SKM-1 (cell line): ENCODE data around the gene GYPC.
"Not testable (repeated sequence)": the region's sequence is repeated elsewhere in the genome, so short reads cannot be mapped to it uniquely, and the experiment has no call there.

Experiments
- DNase-seq: peaks from one replicate; lab custom pipeline; 2025; ENCODE audit not compliant: unreplicated experiment; lab: John Stamatoyannopoulos, UW

The GYPC gene, protein sequence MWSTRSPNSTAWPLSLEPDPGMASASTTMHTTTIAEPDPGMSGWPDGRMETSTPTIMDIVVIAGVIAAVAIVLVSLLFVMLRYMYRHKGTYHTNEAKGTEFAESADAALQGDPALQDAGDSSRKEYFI

DNA sequence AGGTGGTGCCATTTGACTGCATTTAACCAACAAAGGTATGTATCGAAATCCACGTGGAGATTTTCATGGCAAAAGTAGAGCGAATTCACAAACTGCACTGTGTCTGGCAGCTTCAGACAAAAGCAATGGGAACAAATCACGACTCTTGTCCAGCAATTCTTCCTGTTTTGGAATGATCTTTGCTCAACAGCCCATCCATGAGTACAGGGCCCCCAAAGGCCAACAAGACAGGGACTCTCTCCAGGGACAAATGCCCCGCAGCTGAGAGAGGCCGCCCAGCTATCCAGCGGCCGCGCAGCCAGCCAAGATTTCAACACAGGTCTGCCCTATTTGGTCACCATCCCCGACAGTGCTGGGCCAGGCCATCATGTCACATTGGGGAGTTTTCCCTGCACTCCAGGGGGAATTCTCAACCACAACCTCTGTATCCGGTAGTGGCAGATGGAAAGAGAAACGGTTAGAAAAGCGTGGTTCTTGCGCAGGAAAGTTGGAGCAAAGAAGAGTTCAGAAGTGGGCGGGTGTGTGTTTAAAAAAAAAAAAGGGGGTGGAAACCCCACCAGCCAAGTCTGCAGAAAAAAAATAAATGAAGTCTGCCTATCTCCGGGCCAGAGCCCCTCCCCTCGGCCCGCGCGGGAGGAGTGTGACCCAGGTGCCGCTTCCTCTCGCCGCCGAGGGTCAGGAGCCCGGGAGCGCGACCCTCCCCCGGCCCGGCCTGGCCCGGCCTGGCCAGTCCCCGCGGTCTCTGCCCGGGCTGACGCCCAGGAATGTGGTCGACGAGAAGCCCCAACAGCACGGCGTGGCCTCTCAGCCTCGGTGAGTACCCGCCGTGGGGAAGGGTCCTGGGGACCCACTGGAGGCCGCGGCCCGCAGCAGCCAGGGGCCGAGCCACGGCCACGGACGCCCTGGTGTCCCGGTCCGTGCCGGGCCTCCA, at the start of gene GYPC:
Gene GYPC (plus strand): TSS at position 659 of the 931 bp plus-strand sequence. CDS start 106 bp downstream, at position 765.
- no peak for DNase-seq

DNA sequence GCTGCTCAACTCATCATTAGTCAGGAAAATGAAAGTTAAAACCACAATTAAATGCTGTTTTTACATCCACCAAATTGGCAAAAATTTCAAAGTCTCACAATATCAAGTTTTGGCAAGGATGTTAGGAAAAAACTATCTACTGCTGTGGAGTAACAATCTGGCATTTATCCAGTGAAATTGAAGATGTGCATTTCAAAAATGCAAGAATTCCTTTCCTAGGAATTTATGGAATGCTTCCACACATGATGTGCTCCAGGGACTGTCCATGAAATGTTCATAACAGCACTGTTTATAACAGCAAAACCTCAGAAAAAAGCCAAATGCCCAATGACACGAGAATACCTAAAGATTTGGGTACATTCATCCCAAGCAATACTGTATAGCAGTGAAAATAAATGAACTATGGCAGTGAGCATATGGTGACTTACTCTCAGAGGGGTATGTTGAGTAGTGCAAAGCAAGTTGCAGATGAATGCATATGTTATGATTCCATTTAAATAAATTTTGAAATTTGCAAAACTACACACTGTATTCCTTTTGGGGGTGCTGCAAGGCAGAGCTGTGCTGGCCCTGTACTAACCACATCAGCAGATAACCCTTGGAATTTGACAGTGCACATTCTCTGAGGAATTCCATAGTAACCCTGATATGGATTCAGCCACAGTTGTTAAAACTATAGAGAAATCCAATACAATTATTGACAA, 41.3 kb upstream of the GYPC start:
- DNase-seq = no peak

- DNase-seq = no peak
Observed at GRCh38 chr2:126616606-126617069, 39.3 kb upstream of the GYPC start.

DNA sequence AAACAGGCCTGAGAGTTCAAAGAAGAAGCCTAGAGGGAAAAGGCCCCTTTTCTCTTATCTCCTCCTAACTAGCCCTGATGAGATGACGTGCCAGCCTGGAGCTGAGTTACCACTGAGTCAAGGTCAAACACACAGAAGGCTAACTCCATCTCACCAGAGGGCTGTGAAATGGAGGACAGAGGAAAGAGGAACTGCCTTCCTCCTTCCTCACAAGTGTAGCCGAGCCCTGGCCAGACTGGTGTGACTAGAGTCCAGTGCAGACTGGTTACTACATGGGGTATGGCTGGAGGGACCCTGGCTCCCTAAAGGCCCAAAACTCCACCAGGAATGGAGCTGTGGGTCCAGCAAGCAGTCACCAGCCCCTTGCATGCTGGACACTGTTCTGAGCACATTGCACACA, 35.7 kb upstream of the GYPC start:
- DNase-seq = no peak

- no peak for DNase-seq
Observed at GRCh38 chr2:126623000-126623399, 33.0 kb upstream of the GYPC start.

- DNase-seq = no peak
Observed at GRCh38 chr2:126627643-126628042, 28.3 kb upstream of the GYPC start.

GRCh38 chr2:126634273-126634861, 21.6 kb upstream of the GYPC start:
- no peak for DNase-seq

GRCh38 chr2:126635281-126635680, 20.7 kb upstream of the GYPC start:
- DNase-seq = no peak

DNA sequence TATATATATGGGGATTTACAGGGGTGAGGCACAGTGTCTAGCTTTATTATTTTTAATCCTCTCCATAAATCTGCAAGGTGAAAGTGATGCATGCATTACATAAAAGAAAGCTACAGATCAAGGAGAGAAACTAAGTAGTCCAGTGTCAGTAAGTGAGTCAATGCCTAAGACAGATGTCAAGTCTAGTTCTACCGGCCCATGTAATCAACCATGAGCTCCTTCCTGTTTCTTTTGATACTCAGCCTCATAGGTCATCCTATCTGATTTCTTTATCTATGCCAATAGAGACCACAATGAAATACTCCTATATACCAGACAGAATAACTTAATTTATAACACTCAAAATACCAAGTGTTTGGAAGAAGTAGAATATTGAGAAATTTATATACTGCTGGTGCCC, 20.2 kb upstream of the GYPC start:
- DNase-seq = no peak

DNA sequence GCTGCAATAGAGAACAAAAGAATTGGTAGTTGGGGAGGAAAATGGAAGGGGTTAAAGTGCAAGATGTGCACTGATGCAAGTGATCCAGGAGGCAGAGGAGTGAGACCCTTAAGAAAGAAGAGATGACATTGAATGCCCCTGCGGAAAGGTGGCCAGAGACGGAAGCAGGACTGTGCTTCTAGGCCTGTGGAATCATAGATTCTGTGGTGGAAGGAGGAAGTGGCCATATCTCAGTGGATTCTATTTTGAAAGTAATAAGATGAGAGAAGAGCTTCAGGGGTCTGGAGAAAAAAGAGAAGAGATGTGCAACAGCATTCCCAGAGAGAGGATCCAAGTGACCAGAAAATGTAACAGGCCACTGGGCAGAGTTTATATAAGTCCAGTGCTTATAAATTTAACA, 18.6 kb upstream of the GYPC start:
- DNase-seq = no peak

DNA sequence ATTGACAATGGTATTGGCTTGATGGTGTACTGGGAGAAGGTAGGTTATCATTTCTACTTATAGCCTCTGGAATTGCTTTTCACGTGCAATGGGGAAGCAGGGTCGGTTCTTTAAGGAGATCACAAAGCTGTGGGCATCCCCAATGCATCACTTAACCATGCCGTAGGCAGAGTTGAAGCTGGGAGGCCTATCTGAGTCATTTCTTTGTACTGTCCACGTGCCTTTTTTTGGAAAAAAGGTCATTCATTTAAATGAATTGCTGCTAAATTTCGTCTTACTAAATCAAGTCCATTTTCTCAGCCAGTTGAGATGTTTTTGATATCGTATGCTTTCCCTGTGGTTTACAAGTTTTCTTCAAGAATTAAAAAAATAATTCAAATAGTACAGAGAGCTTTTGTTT, 17.2 kb upstream of the GYPC start:
- no peak for DNase-seq

GRCh38 chr2:126639276-126639675, 16.7 kb upstream of the GYPC start:
- DNase-seq = no peak

DNA sequence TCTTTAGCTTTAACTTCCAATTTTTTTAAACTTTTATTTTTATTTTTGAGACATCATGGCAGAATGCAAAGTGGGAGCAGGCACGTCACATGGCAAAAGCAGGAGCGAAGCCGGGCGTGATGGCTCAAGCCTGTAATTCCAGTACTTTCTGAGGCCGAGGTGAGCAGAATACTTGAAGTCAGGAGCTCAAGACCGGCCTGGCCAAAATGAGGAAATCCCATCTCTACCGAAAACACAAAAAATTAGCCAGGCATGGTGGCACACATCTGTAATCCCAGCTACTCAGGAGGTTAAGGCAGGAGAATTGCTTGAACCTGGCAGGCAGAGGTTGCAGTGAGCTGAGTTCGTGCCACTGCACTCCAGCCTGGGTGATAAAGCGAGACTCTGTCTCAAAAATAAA, 14.7 kb upstream of the GYPC start:
- DNase-seq = not testable (repeated sequence)

- no peak for DNase-seq
Observed at GRCh38 chr2:126642031-126642430, 13.9 kb upstream of the GYPC start.

- no peak for DNase-seq
Observed at GRCh38 chr2:126643431-126643830, 12.5 kb upstream of the GYPC start.

- no peak for DNase-seq
Observed at GRCh38 chr2:126643972-126644371, 12.0 kb upstream of the GYPC start.

DNA sequence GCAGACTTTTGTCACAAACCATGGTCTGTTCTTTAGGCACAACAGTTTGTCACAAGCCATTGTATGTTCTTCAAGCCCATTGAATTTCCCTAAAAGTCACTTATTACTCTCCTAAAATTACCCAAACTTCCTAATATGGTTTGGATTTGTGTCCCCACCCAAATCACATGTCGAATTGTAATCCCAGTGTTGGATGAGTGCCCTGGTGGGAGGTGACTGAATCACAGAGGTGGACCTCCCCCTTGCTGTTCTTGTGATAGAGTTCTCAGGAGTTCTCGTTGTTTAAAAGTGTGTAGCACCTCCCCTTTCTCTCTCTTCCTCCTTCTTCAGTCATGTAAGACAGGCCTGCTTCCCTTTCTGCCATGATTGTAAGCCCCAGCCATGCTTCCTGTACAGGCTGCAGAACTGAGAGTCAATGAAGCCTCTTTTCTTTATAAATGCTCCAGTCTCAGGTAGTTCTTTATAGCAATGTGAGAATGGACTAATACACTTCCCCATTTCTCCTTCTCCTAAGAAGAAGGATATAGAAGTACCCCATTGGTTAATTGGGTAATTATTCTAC, 11.2 kb upstream of the GYPC start:
- DNase-seq = no peak

GRCh38 chr2:126645211-126645618, 10.7 kb upstream of the GYPC start:
- DNase-seq = no peak

- DNase-seq = no peak
Observed at GRCh38 chr2:126646026-126646425, 9.9 kb upstream of the GYPC start.

DNA sequence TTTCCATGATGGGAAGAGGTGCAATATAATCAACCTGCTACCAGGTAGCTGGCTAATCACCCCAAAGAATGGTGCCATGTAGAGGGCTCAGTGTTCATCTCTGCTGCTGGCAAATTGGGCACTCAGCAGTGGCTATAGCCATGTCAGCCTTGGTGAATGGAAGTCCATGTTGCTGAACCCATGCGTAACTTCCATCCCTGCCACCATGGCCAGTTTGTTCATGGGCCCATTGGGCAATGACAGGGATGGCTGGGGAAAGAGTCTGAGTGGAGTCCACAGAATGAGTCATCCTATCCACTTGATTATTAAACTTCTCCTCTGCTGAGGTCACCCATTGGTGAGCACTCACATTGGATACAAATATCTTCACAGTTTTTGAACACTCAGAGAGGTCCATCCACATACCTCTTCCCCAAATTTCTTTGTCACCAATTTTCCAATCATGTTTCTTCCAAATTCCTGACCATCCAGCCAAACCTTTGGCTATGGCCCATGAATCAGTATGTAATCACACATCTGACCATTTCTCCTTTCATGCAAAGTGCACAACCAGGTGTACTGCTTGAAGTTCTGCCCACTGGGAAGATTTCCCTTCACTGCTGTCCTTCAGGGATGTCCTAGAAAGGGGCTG, 8.1 kb upstream of the GYPC start:
- DNase-seq = not testable (repeated sequence)

GRCh38 chr2:126648345-126648786, 7.6 kb upstream of the GYPC start:
- DNase-seq = not testable (repeated sequence)
